ENCODE measurements around the gene C4orf51. TPM values are rescaled to one million over a fixed set of nuclear protein-coding genes. Genes with fewer than 3 reads are reported as not detected.

Gene C4orf51
- polyA plus RNA-seq, 1 of the 3 experiments (the other 2 are of a cell fraction), result not detected

- ChIA-PET POLR2A (no interaction called here), CTCF (interaction anchor here (1.0 to 1.1 kb wide), 2 partner anchors 39 to 293 kb away, joined by 3 read pairs; no protein-coding TSS in a partner anchor)
- Histone ChIP-seq H3F3A (replicated peaks; ENCODE audit: insufficient read depth) (no peaks in the 10 kb centered on the region), H3K9me3 (no peaks in the 10 kb centered on the region), H3K27me3 (ENCODE audit: insufficient read depth) (no peaks in the 10 kb centered on the region), H3K27ac (ENCODE audit: low read depth in 2 of 2, low read length in 1 of 2) (no peak overlapping the region), H3K79me2 (ENCODE audit: insufficient read depth) (no peaks in the 10 kb centered on the region), H3K36me3 (replicated peaks in 1 of 2; ENCODE audit: control insufficient read depth in 1 of 2, insufficient read depth in 2 of 2, low read length in 1 of 2) (no peaks in the 10 kb centered on the region), H3K4me1 (ENCODE audit: control insufficient read depth in 1 of 2, insufficient read depth in 2 of 2, low read depth in 1 of 2, low read length in 1 of 2) (no peaks in the 10 kb centered on the region), H3K4me2 (no peak overlapping the region), H2AFZ (ENCODE audit: low read depth) (no peak overlapping the region), H3K9ac (no peak overlapping the region), H3K9me2 (no peaks in the 10 kb centered on the region), H3K4me3 (ENCODE audit: low read depth in 2 of 2, low read length in 1 of 2) (no peak overlapping the region), H4K20me1 (ENCODE audit: insufficient read depth) (no peaks in the 10 kb centered on the region)
- TF ChIP-seq GATA2 (CRISPR knock-in tag; IDR thresholded peaks at IDR 0.05) (no peak), FOXM1 (IDR thresholded peaks at IDR 0.05; ENCODE audit: low read depth) (no peak), MXI1 (IDR thresholded peaks at IDR 0.05; ENCODE audit: low read depth, low read length) (no peak), MAX (IDR thresholded peaks at IDR 0.05; ENCODE audit: low read depth) (no peak), FOXJ3 (CRISPR knock-in tag; IDR thresholded peaks at IDR 0.05) (no peak), RCOR1 (IDR thresholded peaks at IDR 0.05; ENCODE audit: low read length) (no peak), REST (IDR thresholded peaks at IDR 0.05; ENCODE audit: low read depth, low read length) (no peak), RXRA (IDR thresholded peaks at IDR 0.05; ENCODE audit: borderline replicate concordance, low read depth) (no peak), ELF1 (IDR thresholded peaks at IDR 0.05) (no peak), PBX3 (IDR thresholded peaks at IDR 0.05) (no peak), CHD2 (IDR thresholded peaks at IDR 0.05; ENCODE audit: low read length, partially characterized antibody) (no peak), IRF3 (IDR thresholded peaks at IDR 0.05; ENCODE audit: low read depth, low read length) (no peak), TEAD4 (IDR thresholded peaks at IDR 0.05; ENCODE audit: borderline replicate concordance, insufficient read depth) (no peak), TCF12 (IDR thresholded peaks at IDR 0.05) (no peak), GABPA (IDR thresholded peaks at IDR 0.05; ENCODE audit: low read depth) (no peak), MEF2A (IDR thresholded peaks at IDR 0.05; ENCODE audit: borderline replicate concordance, low read depth) (no peak), USF2 (IDR thresholded peaks at IDR 0.05; ENCODE audit: borderline replicate concordance, low read depth, low read length) (no peak)
- WGBS (ENCODE audit: low lambda C conversion rate), result 92% methylated on average over 3 of the region's 3 CpGs
- DNase-seq, result no peak
Observed at GRCh38 chr4:145663194-145663593, 16.8 kb upstream of the C4orf51 start.
